GM19455 (cell line): ENCODE data around the gene MAMLD1.

ENCODE experiments used
- ATAC-seq: cut with Tn5 transposase; IDR thresholded peaks from one replicate; pipeline ENCODE4 v1.9.1; 2021; ENCODE audit not compliant: unreplicated experiment

MAMLD1 gene

GRCh38 chrX:150405576-150405975 lies 42.5 kb downstream of the MAMLD1 start:
- ATAC-seq, result no peak

- ATAC-seq, result no peak
These were observed 43.5 kb downstream of the MAMLD1 start for GRCh38 chrX:150406596-150406995.

DNA sequence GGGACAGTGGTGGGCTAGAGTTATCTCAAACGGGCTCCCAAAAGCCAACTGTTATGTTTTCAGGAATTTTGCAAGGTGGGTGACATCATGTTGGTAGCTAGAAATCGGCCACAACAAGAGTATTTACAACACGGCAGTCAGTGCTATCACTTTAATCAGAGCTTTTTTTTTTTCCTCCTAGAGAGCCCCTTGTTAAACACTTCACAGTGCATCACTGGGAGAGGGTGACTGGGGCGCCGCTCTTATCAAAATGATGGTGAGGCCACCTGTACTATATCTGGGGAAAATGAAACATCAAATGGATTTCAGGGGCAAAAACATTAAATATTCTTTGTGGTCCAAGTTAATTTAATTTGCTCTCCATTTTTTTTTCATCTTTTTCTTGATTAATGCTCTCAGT lies 44.9 kb downstream of the MAMLD1 start:
- ATAC-seq, result no peak

DNA sequence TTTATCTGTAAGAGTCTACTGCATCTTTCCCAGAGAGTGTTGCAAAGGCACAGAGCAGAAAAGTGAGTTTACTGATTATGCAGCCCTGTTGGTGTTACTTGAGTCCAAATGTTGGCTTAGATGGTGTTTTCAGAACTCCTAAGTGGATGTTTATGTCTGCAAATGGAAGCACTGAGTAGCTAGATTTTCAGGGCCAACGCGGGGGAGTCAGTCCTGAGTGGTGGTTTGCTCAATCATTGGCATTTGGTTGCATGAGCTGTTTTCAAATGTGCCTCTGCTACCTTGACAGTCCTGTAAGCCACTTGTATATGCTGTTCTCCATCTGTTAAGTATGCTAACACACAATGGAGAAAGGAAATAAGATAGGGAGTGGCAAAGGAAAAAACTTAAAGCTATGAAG lies 45.4 kb downstream of the MAMLD1 start:
- no peak for ATAC-seq

DNA sequence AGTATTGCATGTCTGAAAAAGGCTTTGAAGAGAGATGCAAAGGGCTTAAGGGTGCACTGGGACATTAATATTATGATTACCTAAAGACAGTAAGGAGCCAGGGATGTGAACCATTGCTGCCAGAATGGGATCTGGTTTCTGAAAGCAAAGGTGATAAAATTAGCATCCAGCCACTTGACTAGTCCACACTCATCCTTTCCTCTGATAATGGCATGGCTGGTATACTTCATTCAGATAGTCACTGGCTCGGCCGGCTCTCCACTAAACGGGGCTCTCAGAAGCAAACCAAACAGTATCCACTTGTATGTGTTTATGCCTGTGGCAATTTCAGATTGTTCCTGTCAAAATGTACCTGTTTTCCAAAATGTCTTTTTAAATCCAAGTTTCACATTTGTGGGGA lies 46.4 kb downstream of the MAMLD1 start:
- ATAC-seq, result no peak

DNA sequence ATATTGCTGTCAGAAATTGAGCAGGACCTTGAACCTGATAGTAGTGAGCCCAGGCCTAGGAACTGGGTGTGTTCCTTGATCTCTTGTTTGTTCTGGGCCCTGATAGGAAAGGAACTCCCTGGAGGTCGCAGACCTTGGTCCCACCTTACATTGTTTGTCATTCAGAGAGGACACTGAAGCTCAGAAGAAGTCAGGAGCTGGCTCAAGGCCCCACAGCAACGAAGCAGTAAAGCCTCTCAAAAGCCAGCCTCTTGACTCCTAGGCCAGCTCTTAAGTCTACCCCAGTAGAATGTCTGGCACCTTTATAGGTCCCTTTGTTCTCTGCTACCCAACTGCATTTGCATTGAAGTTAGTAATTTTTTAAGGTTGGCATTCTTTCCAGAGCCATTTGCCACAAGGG lies 46.8 kb downstream of the MAMLD1 start:
- ATAC-seq, result no peak

DNA sequence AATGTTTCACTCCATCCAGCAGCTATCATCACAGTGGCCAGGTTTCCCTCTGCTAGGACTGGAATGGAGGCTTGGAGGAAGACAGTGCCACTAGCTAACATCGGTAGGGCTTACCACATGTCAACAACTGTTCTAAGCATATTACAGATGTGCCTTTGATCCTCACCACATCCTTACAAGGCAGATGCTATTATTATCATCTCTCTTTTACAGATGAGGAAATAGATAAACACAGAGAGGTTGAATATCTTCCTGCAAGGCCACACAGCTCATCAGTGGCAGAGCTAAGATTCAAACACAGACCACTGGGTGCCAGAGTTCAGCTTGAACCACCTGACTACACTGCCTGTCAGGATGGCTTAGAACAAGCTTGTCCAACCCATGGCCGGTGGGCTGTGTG lies 47.4 kb downstream of the MAMLD1 start:
- no peak for ATAC-seq

- ATAC-seq, result no peak
These were observed 48.5 kb downstream of the MAMLD1 start for GRCh38 chrX:150411656-150412055.

- ATAC-seq, result no peak
These were observed 51.1 kb downstream of the MAMLD1 start for GRCh38 chrX:150414228-150414627.

DNA sequence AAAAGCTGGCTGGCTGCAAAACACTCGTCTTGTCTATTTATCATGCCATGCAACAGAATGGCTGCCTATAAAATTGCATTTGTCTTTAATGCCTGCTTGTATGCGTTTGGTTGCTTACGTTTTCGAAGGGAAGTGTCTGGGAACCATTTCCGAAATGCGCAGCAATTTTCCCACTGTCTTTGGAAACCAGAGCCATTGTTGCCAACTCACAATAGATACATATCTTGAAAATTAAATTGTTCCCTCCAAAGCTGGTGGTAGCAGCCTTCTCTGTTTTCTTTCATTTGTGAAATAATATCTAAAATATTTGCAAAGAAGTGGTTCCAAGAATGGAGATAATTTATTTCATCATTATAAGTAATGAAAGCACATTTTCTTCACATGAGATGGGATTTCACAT lies 53.4 kb downstream of the MAMLD1 start:
- ATAC-seq, result no peak

GRCh38 chrX:150421816-150422215 lies 58.7 kb downstream of the MAMLD1 start:
- ATAC-seq, result no peak

- ATAC-seq, result no peak
These were observed 66.5 kb downstream of the MAMLD1 start for GRCh38 chrX:150429594-150429993.

- ATAC-seq, result no peak
These were observed 73.1 kb downstream of the MAMLD1 start for GRCh38 chrX:150436195-150436594.

GRCh38 chrX:150438165-150438564 lies 75.0 kb downstream of the MAMLD1 start:
- ATAC-seq, result no peak

DNA sequence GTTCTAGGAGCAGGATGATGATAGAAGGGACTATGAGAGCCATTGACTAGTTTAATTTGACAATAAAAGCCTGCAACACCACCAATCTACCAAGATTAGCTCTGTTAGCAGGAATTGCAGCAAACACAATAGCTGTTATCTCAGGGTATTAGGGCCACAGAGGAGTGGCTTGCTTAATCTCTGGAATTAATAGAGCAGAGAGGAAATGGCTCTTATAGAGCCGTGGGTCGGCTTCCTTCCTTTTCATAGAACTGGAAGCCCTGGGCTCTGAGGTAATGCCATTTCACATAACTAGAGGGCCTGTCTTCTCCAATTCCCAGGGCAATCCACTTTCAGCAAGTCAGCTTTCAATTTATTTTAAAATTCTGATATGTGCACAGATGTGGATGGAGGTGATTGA lies 83.0 kb downstream of the MAMLD1 start:
- ATAC-seq, result no peak

DNA sequence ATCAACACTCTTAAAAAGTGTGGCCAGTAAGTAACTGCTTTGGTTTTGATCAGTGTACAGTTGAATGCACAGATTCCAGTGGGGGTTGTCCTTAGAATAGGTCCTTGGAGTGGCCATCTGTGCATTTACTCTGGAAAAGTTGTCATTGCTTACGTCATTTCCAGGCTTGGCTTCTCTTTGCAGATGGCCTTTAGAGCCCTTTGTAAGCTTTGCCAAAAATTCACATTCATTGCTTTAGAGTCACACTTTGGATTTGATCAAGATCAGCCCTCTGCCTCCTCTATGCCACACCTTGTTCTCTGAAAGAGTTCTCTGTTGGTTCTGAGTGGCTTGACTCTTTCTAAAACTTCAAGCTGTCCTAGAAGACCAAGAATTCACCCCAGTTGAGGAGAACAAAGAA lies 83.9 kb downstream of the MAMLD1 start:
- no peak for ATAC-seq

DNA sequence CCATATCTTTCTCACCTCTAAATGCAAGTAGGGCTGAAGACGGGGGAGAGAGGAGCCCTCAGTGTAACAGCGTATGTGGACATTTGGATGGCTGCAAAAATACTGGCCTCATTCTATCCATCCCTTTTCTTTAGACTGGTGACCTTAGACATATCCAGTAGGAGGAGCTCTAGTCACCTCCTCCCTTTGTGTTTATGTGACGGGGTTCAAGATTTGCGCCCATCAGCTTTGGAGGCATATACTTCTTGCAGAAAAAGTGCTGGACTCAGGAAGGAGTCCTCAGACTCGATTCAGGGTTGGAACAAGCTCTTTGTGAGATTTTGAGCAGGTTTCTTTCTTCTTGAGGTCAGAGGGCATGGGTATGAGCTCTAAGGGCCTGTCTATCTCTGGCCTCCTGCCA lies 86.2 kb downstream of the MAMLD1 start:
- ATAC-seq, result no peak

GRCh38 chrX:150450519-150451177 lies 87.5 kb downstream of the MAMLD1 start:
- no peak for ATAC-seq

GRCh38 chrX:150451953-150452352 lies 88.8 kb downstream of the MAMLD1 start:
- no peak for ATAC-seq

- ATAC-seq, result no peak
These were observed 91.0 kb downstream of the MAMLD1 start for GRCh38 chrX:150454083-150454482.

DNA sequence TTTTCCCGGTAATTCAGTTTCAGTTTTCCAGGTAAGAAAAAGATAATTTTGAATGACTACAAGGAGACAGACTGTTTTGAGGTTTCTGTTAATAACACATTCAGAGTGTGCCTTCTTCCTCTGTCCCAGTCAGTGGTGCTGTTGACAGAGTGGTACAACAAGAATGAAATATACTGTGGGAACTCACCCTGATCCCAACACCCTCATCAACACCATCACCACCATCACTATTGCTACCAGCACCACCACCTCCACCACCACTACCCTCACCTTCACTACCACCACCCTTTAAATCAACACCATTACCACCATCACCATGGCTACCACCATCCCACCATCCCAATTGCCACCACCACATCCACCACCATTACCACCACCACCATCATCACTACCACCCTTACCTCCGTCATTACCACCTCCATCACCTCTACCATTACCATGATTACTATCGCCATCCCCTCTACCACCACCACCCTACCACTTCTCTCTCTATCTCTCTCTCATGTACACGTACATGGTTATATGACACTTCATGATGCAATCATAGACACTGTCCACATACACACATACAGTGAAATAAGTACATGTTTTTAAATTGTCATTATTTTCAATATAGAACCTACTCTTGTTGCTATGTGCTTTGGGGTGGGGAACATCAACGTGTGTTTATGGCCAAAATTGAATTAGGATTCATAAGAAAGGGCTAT lies 91.5 kb downstream of the MAMLD1 start:
- ATAC-seq, result no peak

DNA sequence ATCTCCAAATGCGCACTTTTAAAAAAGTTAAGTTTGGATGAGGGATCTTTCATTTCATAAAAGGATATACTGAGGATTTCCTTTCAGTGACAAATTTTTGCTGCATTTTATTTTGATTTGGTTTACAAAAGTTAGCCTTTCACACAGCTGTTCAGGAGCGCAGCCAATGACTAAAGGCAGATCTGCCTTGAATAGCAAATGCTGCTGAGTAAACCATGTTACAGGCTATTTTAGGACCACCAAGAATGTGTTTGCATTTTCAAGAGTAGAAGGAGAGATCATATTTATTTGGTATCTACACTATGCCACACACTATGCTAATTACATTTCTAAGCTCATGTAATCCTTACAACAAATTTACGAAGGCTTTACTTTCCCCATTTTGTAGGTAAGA lies 92.1 kb downstream of the MAMLD1 start:
- ATAC-seq, result no peak

- ATAC-seq, result no peak
These were observed 93.3 kb downstream of the MAMLD1 start for GRCh38 chrX:150456466-150456865.
